ENCODE results near the gene KIF9. TPM values are rescaled to one million over a fixed set of nuclear protein-coding genes. Genes with fewer than 3 reads are reported as not detected.
"Not testable (repeated sequence)": the region's sequence is repeated elsewhere in the genome, so short reads cannot be mapped to it uniquely, and the experiment has no call there.

The KIF9 gene
- total RNA-seq, 4 donors from 2014 or later, result 1.7 to 8.6 (median 6.6) TPM

DNA sequence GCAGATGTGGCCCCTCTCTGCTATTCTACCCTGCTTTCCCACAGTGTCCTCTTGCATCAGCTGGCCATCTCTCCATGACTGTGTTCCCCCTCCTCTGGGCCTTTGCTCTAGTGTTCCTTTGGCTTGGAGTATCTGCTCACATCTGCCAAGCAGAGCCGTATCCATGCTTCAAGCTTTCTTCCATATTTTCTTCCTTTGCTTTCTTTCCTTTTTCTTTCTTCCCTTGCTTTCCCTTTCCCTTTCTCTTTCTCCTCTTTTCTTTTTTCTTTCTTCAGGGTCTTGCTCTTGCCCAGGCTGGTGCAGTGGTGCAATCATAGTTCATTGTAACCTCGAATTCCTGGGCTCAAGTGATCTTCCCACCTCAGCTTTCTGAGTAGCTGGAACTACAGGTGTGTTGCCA, 12.7 kb upstream of the KIF9 start:
- ATAC-seq, result no peak
- Histone ChIP-seq H3K27me3 (no peaks in the 10 kb centered on the region), H3K27ac (no peak overlapping the region), H3K36me3 (peaks cover 0 to 9% of the 10 kb centered on the region in 2 donors), H3K9me3 (no peaks in the 10 kb centered on the region), H3K4me1 (peaks cover 0 to 48% (median 0%) of the 10 kb centered on the region in 3 donors), H3K4me3 (no peak overlapping the region)
- TF ChIP-seq POLR2AphosphoS5 (IDR thresholded peaks at IDR 0.05), result no peak
- TF ChIP-seq, protein P1, sequence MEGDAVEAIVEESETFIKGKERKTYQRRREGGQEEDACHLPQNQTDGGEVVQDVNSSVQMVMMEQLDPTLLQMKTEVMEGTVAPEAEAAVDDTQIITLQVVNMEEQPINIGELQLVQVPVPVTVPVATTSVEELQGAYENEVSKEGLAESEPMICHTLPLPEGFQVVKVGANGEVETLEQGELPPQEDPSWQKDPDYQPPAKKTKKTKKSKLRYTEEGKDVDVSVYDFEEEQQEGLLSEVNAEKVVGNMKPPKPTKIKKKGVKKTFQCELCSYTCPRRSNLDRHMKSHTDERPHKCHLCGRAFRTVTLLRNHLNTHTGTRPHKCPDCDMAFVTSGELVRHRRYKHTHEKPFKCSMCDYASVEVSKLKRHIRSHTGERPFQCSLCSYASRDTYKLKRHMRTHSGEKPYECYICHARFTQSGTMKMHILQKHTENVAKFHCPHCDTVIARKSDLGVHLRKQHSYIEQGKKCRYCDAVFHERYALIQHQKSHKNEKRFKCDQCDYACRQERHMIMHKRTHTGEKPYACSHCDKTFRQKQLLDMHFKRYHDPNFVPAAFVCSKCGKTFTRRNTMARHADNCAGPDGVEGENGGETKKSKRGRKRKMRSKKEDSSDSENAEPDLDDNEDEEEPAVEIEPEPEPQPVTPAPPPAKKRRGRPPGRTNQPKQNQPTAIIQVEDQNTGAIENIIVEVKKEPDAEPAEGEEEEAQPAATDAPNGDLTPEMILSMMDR (IDR thresholded peaks at IDR 0.05), result no peak
- TF ChIP-seq EP300 (IDR thresholded peaks at IDR 0.05), result no peak
- TF ChIP-seq POLR2A (IDR thresholded peaks at IDR 0.05), result no peak
- 71 to 100% methylated on average over 2 of the region's 2 CpGs for WGBS, 2 donors (ENCODE audit: low coverage in 1 of 2)

DNA sequence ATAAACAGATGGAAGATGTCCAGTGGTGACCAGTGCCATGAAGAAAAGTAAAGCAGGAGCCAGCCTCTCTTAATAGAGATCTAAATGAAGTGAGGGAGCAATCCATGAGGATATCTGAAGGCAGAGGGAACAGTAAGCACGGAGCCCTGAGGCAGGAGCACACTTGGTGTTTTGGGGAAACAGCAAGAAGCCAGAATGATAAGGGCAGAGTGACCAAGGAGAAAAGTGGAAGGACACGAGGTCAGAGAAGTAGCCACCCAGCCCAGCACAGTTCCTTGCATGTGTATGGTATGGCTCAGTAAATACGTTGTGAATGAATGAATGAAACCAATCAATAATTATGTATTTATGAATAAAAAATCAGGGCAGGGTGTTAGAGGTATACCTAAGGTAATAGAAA, 11.8 kb upstream of the KIF9 start:
- Histone ChIP-seq H3K4me1 (peaks cover 0 to 48% (median 0%) of the 10 kb centered on the region in 3 donors), H3K27ac (no peak overlapping the region), H3K4me3 (no peak overlapping the region), H3K9me3 (no peaks in the 10 kb centered on the region), H3K27me3 (no peaks in the 10 kb centered on the region), H3K36me3 (peaks cover 0 to 18% of the 10 kb centered on the region in 2 donors)
- TF ChIP-seq POLR2AphosphoS5 (IDR thresholded peaks at IDR 0.05) (no peak), EP300 (IDR thresholded peaks at IDR 0.05) (no peak), POLR2A (IDR thresholded peaks at IDR 0.05) (no peak)
- TF ChIP-seq, protein P1 (IDR thresholded peaks at IDR 0.05), result no peak
- 79 to 90% methylated on average over 3 of the region's 3 CpGs for WGBS, 2 donors (ENCODE audit: low coverage in 1 of 2)
- ATAC-seq, result no peak

DNA sequence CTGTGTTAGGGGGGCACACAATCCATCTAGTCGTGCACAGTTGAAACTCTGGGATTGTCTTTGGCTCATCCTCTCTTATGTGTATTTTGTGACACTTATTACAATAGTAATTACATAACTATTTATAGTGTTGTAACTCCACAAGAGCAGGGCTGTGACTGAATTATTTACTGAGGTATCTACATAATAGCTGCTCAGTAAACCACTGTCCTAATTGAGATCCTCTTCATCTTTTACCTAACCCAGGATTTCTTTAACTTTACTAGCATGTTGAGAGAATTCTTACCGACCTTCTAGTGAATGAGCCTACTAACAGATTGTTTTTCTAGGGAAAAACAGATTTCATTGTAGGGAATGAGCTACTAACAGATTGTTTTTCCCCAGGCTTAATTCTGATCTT, 11.2 kb upstream of the KIF9 start:
- WGBS, 2 donors (ENCODE audit: low coverage in 1 of 2), result 91 to 100% methylated on average over 2 of the region's 2 CpGs

DNA sequence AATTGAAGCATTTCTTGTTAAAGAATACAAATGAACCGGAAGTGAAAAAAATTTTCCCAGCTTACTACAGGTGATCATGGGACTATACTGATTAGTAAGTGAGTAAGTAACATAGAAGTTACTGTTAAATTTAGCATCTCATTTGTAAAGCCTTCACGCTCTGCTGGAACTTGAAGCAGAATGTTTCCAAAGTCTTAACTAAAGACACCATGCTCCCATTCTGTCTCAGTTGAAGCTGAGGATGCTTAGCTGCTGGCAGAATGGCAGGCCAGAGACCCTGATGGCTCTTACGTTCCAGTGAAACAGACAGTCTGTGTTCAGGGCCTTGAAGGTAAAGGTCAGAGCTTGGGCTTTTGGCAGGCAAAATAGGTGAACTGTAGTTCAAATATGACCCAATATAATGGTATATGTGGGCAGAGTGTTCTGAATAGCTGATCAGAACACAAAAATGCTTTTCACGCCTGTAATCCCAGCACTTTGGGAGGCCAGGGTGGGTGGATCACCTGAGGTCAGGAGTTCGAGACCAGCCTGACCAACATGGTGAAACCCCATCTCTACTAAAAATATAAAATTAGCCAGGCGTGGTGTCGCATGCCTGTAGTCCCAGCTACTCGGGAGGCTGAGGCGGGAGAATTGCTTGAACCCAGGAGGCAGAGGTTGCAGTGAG, 9.3 kb upstream of the KIF9 start:
- Histone ChIP-seq H3K36me3 (peaks cover 0 to 39% of the 10 kb centered on the region in 2 donors), H3K4me1 (peaks cover 0 to 45% (median 0%) of the 10 kb centered on the region in 3 donors)
- H3K9me3 ChIP-seq, H3K27me3 ChIP-seq, H3K4me3 ChIP-seq, H3K27ac ChIP-seq, ATAC-seq: not testable (repeated sequence)
- WGBS, 2 donors (ENCODE audit: low coverage in 1 of 2), result 94 to 97% methylated on average over 4 to 8 of the region's 9 CpGs

More for the DNA sequence above, 11.2 kb upstream of the KIF9 start:
- no peak overlapping the region for H3K27ac ChIP-seq
- TF ChIP-seq POLR2A (IDR thresholded peaks at IDR 0.05) (no peak), EP300 (IDR thresholded peaks at IDR 0.05) (no peak), POLR2AphosphoS5 (IDR thresholded peaks at IDR 0.05) (no peak)
- TF ChIP-seq, protein P1 (IDR thresholded peaks at IDR 0.05), result no peak
- H3K9me3 ChIP-seq, result no peaks in the 10 kb centered on the region
- no peak for ATAC-seq
- H3K36me3 ChIP-seq, result peaks cover 0 to 24% of the 10 kb centered on the region in 2 donors
- no peaks in the 10 kb centered on the region for H3K27me3 ChIP-seq
- no peak overlapping the region for H3K4me3 ChIP-seq
- H3K4me1 ChIP-seq, result peaks cover 0 to 48% (median 0%) of the 10 kb centered on the region in 3 donors

DNA sequence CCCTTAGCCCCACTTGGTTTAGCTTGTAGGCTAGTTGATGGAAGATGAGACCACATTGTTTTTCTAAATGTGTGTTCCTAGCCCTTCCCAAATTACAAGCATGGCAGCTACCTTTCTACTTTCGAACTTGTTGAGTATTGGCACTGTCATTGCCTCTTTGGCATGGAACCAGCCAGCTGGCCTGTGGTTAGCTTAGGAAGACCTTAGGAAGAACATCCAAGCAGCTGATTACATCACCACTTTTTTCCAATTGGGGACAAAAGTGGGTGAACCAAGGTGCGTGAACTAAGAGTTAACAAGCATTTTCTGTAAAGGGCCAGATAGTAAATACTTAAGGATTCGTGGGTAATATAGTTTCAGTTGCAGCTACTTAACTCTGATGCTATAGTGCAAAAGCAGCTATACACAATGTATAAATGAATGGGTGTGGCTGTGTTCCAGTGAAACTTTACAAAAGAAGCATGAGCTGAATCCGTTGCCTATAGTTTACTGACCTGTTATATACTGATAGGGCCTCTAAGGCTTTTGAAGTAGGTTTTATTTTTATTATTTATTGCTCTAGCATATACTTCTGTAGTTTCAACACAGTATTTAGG, 8.7 kb upstream of the KIF9 start:
- Histone ChIP-seq H3K4me1 (peaks cover 0 to 45% (median 0%) of the 10 kb centered on the region in 3 donors), H3K27me3 (no peaks in the 10 kb centered on the region), H3K36me3 (peaks cover 0 to 39% of the 10 kb centered on the region in 2 donors), H3K4me3 (no peak overlapping the region), H3K9me3 (no peaks in the 10 kb centered on the region), H3K27ac (no peak overlapping the region)
- 73 to 78% methylated on average over 4 of the region's 4 CpGs for WGBS, 2 donors (ENCODE audit: low coverage in 1 of 2)
- TF ChIP-seq EP300 (IDR thresholded peaks at IDR 0.05) (no peak), POLR2AphosphoS5 (IDR thresholded peaks at IDR 0.05) (no peak), POLR2A (IDR thresholded peaks at IDR 0.05) (no peak)
- TF ChIP-seq, protein P1 (IDR thresholded peaks at IDR 0.05), result no peak
- ATAC-seq, result no peak
